Measurements from ENCODE around the gene TLE2.

GRCh38 chr19:3075605-3076431 is 46.7 kb upstream of the TLE2 start:
- TF ChIP-seq NFIC (IDR thresholded peaks at IDR 0.05) (0 out of 2 replicates have a peak, but pooled peaks have one; percentile 20), EP300 (IDR thresholded peaks at IDR 0.05; ENCODE audit: borderline replicate concordance) (0 out of 2 replicates have a peak, but pooled peaks have one; percentile 41), CREB1 (IDR thresholded peaks at IDR 0.05; ENCODE audit: low read depth) (no peak), RAD21 (IDR thresholded peaks at IDR 0.05; ENCODE audit: low read depth) (peak; percentile 87), EGR1 (IDR thresholded peaks at IDR 0.05) (peak; percentile 96), TCF12 (IDR thresholded peaks at IDR 0.05; ENCODE audit: low read depth) (no peak), TEAD4 (IDR thresholded peaks at IDR 0.05) (peak; percentile 41; the same call in 1 of the 2 replicates), TAF1 (IDR thresholded peaks at IDR 0.05; ENCODE audit: low read depth) (no peak), YY1 (IDR thresholded peaks at IDR 0.05; ENCODE audit: low read depth) (no peak)
- TF ChIP-seq, protein P1, sequence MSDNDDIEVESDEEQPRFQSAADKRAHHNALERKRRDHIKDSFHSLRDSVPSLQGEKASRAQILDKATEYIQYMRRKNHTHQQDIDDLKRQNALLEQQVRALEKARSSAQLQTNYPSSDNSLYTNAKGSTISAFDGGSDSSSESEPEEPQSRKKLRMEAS (IDR thresholded peaks at IDR 0.05), result peak; percentile 80
- TF ChIP-seq, protein P2, sequence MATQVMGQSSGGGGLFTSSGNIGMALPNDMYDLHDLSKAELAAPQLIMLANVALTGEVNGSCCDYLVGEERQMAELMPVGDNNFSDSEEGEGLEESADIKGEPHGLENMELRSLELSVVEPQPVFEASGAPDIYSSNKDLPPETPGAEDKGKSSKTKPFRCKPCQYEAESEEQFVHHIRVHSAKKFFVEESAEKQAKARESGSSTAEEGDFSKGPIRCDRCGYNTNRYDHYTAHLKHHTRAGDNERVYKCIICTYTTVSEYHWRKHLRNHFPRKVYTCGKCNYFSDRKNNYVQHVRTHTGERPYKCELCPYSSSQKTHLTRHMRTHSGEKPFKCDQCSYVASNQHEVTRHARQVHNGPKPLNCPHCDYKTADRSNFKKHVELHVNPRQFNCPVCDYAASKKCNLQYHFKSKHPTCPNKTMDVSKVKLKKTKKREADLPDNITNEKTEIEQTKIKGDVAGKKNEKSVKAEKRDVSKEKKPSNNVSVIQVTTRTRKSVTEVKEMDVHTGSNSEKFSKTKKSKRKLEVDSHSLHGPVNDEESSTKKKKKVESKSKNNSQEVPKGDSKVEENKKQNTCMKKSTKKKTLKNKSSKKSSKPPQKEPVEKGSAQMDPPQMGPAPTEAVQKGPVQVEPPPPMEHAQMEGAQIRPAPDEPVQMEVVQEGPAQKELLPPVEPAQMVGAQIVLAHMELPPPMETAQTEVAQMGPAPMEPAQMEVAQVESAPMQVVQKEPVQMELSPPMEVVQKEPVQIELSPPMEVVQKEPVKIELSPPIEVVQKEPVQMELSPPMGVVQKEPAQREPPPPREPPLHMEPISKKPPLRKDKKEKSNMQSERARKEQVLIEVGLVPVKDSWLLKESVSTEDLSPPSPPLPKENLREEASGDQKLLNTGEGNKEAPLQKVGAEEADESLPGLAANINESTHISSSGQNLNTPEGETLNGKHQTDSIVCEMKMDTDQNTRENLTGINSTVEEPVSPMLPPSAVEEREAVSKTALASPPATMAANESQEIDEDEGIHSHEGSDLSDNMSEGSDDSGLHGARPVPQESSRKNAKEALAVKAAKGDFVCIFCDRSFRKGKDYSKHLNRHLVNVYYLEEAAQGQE (IDR thresholded peaks at IDR 0.05; ENCODE audit: low read depth), result no peak

Data from Ishikawa (cell line).